Activated gamma-delta T cell treated with anti-CD3 and anti-CD28 coated beads, Interleukin-2, amount 50 U/mL, for 16 hours (primary cell): ENCODE data around the gene TP53.

ENCODE experiments used
- DNase-seq: peaks from one replicate; pipeline ENCODE4 v3.0.0-alpha.2; 2020; ENCODE audit warnings: low read depth

The TP53 gene

DNA sequence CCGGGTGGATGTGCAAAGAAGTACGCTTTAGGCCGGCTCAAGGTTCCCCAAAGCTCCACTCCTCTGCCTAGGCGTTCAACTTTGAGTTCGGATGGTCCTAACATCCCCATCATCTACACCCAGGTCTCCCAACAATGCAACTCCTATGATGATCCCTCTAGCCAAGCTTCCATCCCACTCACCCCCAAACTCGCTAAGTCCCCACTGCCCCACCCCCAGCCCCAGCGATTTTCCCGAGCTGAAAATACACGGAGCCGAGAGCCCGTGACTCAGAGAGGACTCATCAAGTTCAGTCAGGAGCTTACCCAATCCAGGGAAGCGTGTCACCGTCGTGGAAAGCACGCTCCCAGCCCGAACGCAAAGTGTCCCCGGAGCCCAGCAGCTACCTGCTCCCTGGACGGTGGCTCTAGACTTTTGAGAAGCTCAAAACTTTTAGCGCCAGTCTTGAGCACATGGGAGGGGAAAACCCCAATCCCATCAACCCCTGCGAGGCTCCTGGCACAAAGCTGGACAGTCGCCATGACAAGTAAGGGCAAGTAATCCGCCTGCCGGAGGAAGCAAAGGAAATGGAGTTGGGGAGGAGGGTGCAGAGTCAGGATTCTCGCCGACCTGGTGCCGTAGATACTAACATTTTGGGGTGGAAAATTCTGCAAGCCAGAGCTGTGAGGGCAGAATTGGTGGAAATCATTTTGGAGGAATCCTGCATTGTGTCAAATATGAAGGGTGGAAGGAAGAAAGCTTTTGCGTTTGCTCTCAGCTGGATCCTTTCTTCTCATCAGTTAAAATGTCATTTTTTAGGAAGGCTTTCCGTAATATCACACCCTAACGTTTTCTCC is at the start of gene TP53:
Gene TP53, minus strand, starts transcription at position 419 of the 836 bp plus-strand sequence. CDS start 10,896 bp downstream, outside the sequence.
- peak; percentile 84 for DNase-seq

- no peak for DNase-seq
These were observed 45.8 kb upstream of the TP53 start for GRCh38 chr17:7732981-7733539.

DNA sequence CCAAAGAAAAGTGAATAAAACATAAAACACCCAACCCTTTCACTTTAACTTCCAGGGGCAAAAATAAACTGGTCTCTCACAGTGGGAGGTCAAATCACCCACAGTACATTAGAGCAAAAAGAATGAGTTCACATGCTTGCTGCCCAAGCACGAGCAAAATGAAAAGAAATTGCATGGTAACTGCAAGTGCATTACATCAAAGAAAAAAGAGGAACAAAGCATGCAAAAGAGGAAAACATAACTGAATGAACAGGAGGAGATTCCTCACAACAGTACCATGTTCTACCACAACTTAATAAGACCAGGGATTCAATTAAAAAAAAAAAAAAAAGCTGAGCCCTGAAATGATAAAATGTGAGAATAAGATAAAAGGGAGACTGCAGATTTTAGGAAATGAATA is 42.5 kb upstream of the TP53 start:
- DNase-seq, result no peak

DNA sequence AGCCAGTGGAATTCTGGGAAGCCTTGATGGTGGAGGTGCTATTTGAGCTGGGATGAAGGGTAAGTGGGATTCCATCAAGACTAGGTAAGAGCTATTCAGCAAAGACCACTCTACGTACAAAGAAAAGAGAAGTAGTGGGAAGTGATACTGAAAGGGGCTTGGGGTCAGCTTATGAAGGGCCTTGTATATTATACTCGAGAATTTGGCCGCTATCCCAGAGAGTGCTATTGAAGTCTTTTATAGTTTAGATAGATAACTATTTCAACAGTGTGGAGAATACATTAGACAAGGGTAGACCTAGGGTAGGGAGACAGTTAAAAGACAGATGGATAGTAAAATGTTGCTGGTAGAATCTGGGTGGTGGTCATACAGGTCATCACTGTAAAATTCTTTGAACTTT is 40.6 kb upstream of the TP53 start:
- no peak for DNase-seq

GRCh38 chr17:7721612-7722011 is 34.3 kb upstream of the TP53 start:
- DNase-seq, result no peak

DNA sequence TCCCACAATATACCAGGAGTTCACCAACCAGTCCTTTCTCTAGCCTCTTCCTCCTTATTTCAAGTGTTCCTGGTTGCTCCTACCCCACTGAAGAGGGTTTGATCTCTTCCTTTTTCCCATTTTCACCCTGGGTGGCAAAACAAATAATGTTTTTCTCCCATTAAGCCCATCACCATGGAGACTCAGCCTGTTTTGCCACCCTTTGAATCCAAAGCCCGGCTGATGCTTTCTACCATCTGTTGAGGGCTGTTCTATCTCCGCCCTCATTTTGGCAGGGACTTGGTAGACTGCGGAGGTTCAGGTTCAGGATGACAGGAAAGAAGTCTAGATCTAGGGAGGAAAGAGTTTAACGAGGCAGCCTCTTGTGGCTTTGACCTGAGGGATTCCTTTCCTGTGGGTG is 32.8 kb upstream of the TP53 start:
- no peak for DNase-seq

GRCh38 chr17:7719661-7720060 is 32.4 kb upstream of the TP53 start:
- no peak for DNase-seq

GRCh38 chr17:7717756-7718350 is 30.6 kb upstream of the TP53 start:
- no peak for DNase-seq

- peak; percentile 11 for DNase-seq
These were observed 29.8 kb upstream of the TP53 start, which contains the start of gene DNAH2 for GRCh38 chr17:7716901-7717755. DNAH2 (plus strand) TSS chr17:7717744; CDS start chr17:7719735, 1,991 bp downstream.

- no peak for DNase-seq
These were observed 28.9 kb upstream of the TP53 start for GRCh38 chr17:7715936-7716886.

GRCh38 chr17:7714721-7715594 is 27.7 kb upstream of the TP53 start:
- no peak for DNase-seq

GRCh38 chr17:7713782-7714181 is 26.5 kb upstream of the TP53 start:
- DNase-seq, result no peak

DNA sequence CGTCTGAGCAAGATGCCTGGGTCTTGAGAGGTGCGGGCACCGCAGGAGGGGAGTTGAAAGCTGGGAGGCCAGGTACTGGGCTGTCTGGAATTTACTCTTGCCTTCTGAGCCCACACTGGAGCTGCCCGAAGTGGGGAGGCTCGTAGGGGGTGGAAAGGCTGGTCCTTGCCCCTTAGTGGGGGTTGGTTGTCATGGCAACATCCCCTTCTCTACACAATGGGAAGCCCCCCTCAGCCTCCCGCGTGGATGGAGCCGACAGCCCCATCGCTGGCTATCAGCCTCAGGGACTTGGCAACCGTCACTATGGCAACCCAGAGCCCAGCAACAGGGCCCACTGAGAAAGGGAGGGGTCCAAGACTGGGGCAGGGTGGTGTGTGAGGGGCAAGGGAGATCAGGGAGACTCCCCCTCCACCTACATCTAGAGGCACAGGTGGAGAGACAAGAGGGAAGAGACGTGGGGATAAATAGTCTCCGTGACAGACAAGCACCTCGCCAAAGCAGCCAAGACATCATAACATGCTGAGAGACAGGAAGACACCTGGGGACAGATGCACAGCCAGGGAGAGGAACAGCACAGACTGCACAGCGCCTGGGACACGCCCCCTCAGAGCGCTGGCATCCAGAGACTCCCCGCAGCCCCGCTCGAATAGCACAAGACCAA is 25.0 kb upstream of the TP53 start:
- no peak for DNase-seq

GRCh38 chr17:7711051-7711755 is 23.9 kb upstream of the TP53 start:
- DNase-seq, result no peak

- no peak for DNase-seq
These were observed 23.0 kb upstream of the TP53 start for GRCh38 chr17:7710301-7710700.

GRCh38 chr17:7709031-7709430 is 21.7 kb upstream of the TP53 start:
- no peak for DNase-seq

- no peak for DNase-seq
These were observed 20.8 kb upstream of the TP53 start for GRCh38 chr17:7707858-7708750.

GRCh38 chr17:7707446-7707845 is 20.2 kb upstream of the TP53 start:
- DNase-seq, result no peak
